ACC112 (cell line): Measurements from ENCODE around the gene PIEZO1.
"Not testable (repeated sequence)": the region's sequence is repeated elsewhere in the genome, so short reads cannot be mapped to it uniquely, and the experiment has no call there.

Experiments
- H2AFZ ChIP-seq: fragments of 200-600 bp; sonication (generic); one replicate; pipeline ENCODE4 v1.6.0; 2017; ENCODE audit warnings: antibody characterized with exemption, low read length; ENCODE audit not compliant: unreplicated experiment
- H3K27ac ChIP-seq: fragments of 200-600 bp; sonication (generic); 2 replicates; pipeline ENCODE4 v1.5.1; 2014; ENCODE audit warnings: low read depth, mild to moderate bottlenecking, antibody characterized with exemption, low read length, moderate library complexity
- H3K27me3 ChIP-seq: fragments of 200-600 bp; sonication (generic); 2 replicates; pipeline ENCODE4 v1.6.1; 2014; ENCODE audit warnings: mild to moderate bottlenecking, antibody characterized with exemption, low read length, moderate library complexity, mixed read lengths; ENCODE audit not compliant: insufficient read depth
- H3K36me3 ChIP-seq: fragments of 200-600 bp; sonication (generic); 2 replicates; pipeline ENCODE4 v1.6.1; 2016; ENCODE audit warnings: mild to moderate bottlenecking, antibody characterized with exemption, low read length, moderate library complexity, mixed read lengths; ENCODE audit not compliant: insufficient read depth
- H3K4me1 ChIP-seq: fragments of 200-600 bp; sonication (generic); one replicate; pipeline ENCODE4 v1.6.1; 2016; ENCODE audit warnings: low read length, mixed read lengths; ENCODE audit not compliant: insufficient read depth, unreplicated experiment, control insufficient read depth
- H3K4me3 ChIP-seq: fragments of 200-600 bp; sonication (generic); 2 replicates; pipeline ENCODE4 v1.5.1; 2014; ENCODE audit warnings: mild to moderate bottlenecking, low read depth, low read length
- H3K79me2 ChIP-seq: fragments of 200-600 bp; sonication (generic); one replicate; pipeline ENCODE4 v1.6.0; 2016; ENCODE audit warnings: low read length; ENCODE audit not compliant: control insufficient read depth, unreplicated experiment, insufficient read depth

Gene PIEZO1

GRCh38 chr16:88779406-88780141 lies 5.4 kb downstream of the PIEZO1 start:
- H2AFZ ChIP-seq = no peak overlapping the region
- H3K27me3 ChIP-seq = no peaks in the 10 kb centered on the region
- peaks cover 46% of the 10 kb centered on the region for H3K4me1 ChIP-seq
- no peak overlapping the region for H3K27ac ChIP-seq
- H3K4me3 ChIP-seq = no peak overlapping the region
- H3K79me2 ChIP-seq = peaks cover 100% of the 10 kb centered on the region
- H3K36me3 ChIP-seq = no peaks in the 10 kb centered on the region

DNA sequence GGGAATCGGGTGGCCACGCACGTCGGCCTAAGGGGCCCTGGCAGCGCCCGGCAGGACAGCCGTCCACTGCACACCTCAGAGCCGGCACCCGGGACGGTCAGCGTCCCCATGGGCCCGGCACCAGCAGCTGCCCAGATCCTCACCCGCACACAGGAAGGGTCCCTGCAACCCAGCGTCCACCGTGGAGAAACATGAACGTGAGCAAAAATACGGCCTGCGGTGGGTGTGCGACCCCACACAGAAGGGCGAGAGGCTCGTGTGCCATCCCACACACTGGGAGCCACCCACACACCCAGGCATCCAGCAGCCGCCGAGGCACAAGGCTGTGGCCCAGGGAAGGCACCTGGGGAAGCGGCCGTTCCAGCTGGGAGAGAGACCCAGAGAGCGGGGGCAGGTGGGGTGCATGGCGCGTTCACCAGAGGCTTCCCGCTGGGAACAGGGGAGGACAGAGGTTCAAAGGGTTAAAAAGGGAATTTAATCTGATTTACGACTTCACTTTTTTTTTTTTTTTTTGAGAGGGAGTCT lies 6.4 kb downstream of the PIEZO1 start:
- peaks cover 98% of the 10 kb centered on the region for H3K79me2 ChIP-seq
- no peaks in the 10 kb centered on the region for H3K27me3 ChIP-seq
- no peaks in the 10 kb centered on the region for H3K36me3 ChIP-seq
- H3K4me1 ChIP-seq = peaks cover 55% of the 10 kb centered on the region
- no peak overlapping the region for H3K4me3 ChIP-seq
- no peak overlapping the region for H3K27ac ChIP-seq
- H2AFZ ChIP-seq = no peak overlapping the region

DNA sequence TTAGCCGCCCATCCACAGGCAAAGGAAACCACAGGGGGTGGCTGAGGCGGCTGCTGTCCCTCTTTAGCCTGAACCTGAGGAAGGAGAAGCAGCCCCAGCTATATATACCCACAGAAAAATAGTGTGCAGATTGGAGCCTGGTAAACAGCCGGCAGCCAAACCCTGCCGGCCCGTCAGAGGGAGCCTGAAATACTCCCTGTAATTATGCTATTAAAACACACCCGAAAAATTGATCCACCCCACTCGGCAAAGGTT lies 6.8 kb downstream of the PIEZO1 start:
- no peak overlapping the region for H3K4me3 ChIP-seq
- peaks cover 98% of the 10 kb centered on the region for H3K79me2 ChIP-seq
- peaks cover 58% of the 10 kb centered on the region for H3K4me1 ChIP-seq
- no peaks in the 10 kb centered on the region for H3K36me3 ChIP-seq
- no peak overlapping the region for H3K27ac ChIP-seq
- no peak overlapping the region for H2AFZ ChIP-seq
- H3K27me3 ChIP-seq = no peaks in the 10 kb centered on the region

DNA sequence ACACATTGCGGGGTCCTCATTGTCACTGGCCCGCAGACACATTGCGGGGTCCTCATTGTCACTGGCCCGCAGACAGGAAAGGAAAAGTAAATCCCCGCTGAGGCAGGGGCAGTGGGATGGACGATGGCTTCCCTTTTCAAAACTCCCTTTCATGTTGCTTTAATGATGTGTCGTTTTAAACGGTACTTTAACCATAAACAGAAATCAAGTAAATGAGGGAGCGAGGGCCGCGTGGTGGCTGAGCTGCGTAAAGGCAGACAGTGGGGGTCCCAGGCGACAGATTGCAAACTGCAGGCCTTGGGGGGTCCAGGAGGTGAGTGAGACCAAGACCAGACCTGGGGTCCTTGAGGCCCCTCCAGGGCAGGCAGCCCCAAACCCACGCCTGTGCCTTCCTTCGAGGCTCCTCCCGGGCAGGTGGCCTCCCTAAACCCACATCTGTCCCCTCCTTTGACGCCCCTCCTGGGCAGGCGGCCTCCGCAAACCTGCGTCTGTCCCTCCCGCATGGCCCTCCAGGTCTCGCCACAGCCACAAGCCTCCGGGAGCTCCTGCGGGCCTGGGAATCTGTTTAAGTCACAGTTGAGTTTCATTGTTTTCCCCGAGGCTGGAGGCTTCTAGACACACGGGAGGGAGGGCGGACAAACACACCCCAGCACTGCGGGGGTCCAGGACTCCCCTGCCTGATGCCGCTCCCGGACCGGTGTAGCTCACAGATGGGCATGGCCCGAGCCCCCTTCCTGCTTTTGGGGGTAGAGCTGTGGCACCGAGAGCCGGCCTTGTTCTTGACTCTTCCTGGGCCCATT lies 7.3 kb downstream of the PIEZO1 start:
- H3K79me2 ChIP-seq = peaks cover 98% of the 10 kb centered on the region
- H3K4me3 ChIP-seq = no peak overlapping the region
- H3K27me3 ChIP-seq = no peaks in the 10 kb centered on the region
- H3K27ac ChIP-seq = no peak overlapping the region
- peaks cover 58% of the 10 kb centered on the region for H3K4me1 ChIP-seq
- H3K36me3 ChIP-seq = no peaks in the 10 kb centered on the region
- no peak overlapping the region for H2AFZ ChIP-seq

GRCh38 chr16:88775825-88776224 lies 9.2 kb downstream of the PIEZO1 start:
- Histone ChIP-seq H3K27ac (no peak overlapping the region), H3K36me3 (no peaks in the 10 kb centered on the region), H3K4me3 (no peak overlapping the region), H3K4me1 (peaks cover 55% of the 10 kb centered on the region), H3K79me2 (peaks cover 96% of the 10 kb centered on the region), H3K27me3 (no peaks in the 10 kb centered on the region), H2AFZ (no peak overlapping the region)

DNA sequence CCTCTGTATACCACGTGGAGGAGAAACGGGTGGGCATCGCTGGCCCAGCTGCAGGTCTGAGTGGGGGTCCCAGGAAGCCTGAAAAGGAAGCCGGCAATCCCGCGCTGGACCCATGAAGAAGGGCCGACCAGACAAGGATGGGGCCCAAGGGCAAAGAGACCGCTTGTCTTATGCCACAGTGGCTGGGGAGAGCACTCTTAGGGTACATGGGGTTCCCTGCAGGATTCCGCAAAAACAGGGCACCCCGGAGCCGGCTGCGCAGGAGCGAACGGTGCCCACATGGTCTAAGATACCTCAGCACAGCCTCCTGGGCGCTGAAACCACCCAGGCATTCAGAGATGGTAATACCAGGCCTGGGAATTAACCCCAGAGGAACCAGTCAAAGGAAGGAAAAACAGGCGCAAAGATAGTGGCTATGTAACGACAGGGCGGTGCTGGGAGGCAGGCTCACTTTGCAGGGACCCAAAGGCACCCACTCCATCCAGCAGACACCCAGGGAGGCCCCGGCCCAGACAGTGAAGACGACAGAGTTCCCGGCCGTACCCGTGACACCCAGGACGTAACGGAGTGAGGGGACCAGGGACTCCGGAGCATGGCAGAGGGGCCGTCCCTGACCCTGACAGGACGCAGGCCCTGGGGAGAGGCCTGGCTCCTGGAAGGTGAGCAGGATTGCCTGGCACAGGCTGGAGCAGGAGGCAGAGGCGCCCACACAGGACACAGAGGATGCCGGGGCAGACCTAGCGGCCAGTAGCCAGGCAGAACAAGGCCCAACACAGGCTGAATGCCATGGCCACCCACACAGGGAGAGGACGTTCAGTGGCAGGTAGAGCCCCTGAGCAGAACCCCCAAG lies 10.3 kb downstream of the PIEZO1 start:
- no peaks in the 10 kb centered on the region for H3K36me3 ChIP-seq
- H2AFZ ChIP-seq = no peak overlapping the region
- peaks cover 55% of the 10 kb centered on the region for H3K4me1 ChIP-seq
- no peaks in the 10 kb centered on the region for H3K27me3 ChIP-seq
- no peak overlapping the region for H3K4me3 ChIP-seq
- peaks cover 96% of the 10 kb centered on the region for H3K79me2 ChIP-seq
- peak overlapping the region; percentile 43 for H3K27ac ChIP-seq

GRCh38 chr16:88773812-88774291 lies 11.2 kb downstream of the PIEZO1 start:
- peaks cover 96% of the 10 kb centered on the region for H3K79me2 ChIP-seq
- no peak overlapping the region for H2AFZ ChIP-seq
- no peak overlapping the region for H3K4me3 ChIP-seq
- H3K36me3 ChIP-seq = no peaks in the 10 kb centered on the region
- H3K27ac ChIP-seq = peak overlapping the region; percentile 43
- H3K27me3 ChIP-seq = no peaks in the 10 kb centered on the region
- H3K4me1 ChIP-seq = peaks cover 57% of the 10 kb centered on the region

- H3K4me3 ChIP-seq = peak overlapping the region; percentile 58
- peaks cover 65% of the 10 kb centered on the region for H3K4me1 ChIP-seq
- H3K79me2 ChIP-seq = peaks cover 96% of the 10 kb centered on the region
- no peak overlapping the region for H2AFZ ChIP-seq
- H3K27ac ChIP-seq = peak overlapping the region; percentile 78
- no peaks in the 10 kb centered on the region for H3K36me3 ChIP-seq
- H3K27me3 ChIP-seq = no peaks in the 10 kb centered on the region
Observed at GRCh38 chr16:88772871-88773811, 11.9 kb downstream of the PIEZO1 start.

DNA sequence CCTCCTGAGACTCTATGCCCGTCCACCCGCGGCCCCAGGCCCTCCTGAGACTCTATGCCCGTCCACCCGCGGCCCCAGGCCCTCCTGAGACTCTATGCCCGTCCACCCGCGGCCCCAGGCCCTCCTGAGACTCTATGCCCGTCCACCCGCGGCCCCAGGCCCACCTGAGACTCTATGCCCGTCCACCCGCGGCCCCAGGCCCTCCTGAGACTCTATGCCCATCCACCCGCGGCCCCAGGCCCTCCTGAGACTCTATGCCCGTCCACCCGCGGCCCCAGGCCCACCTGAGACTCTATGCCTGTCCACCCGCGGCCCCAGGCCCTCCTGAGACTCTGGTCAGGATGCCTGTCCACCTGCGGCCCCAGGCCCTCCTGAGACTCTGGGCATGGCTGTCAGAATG lies 13.2 kb downstream of the PIEZO1 start:
- H3K36me3 ChIP-seq, H2AFZ ChIP-seq, H3K27ac ChIP-seq, H3K4me3 ChIP-seq, H3K27me3 ChIP-seq: not testable (repeated sequence)
- peaks cover 76% of the 10 kb centered on the region for H3K4me1 ChIP-seq
- H3K79me2 ChIP-seq = peaks cover 96% of the 10 kb centered on the region
